ENCODE data around the gene CFAP119. TPM values are rescaled to one million over a fixed set of nuclear protein-coding genes. Genes with fewer than 3 reads are reported as not detected.

CFAP119 gene
- polyA plus RNA-seq, 3 donors, result 2.4 to 25.3 (median 3.5) TPM

DNA sequence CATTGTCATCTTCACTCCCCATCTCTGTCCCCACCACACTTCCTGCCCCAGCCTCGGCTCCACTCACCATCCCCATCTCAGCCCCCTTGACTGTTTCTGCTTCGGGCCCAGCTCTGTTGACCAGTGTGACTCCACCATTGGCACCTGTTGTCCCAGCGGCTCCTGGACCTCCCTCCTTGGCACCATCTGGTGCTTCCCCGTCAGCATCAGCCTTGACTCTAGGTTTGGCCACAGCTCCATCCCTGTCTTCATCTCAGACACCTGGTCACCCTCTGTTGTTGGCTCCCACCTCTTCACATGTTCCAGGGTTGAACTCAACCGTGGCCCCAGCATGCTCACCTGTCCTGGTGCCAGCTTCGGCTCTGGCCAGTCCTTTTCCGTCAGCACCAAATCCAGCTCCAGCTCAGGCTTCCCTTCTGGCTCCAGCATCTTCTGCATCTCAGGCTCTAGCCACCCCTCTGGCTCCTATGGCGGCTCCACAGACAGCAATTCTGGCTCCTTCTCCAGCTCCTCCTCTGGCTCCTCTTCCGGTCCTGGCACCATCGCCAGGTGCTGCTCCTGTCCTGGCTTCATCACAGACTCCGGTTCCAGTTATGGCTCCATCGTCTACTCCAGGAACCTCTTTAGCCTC is 38.0 kb downstream of the CFAP119 start:
- Histone ChIP-seq H2AFZ (ENCODE audit: insufficient read depth, low read depth, low read length, poor library complexity, severe bottlenecking) (no peak overlapping the region), H3K4me2 (replicated peaks; ENCODE audit: extremely low read depth, low read length, poor library complexity, severe bottlenecking) (peak overlapping the region; percentile 65), H3K79me2 (ENCODE audit: insufficient read depth, low read length) (peaks cover 65% of the 10 kb centered on the region), H4K20me1 (ENCODE audit: insufficient read depth, low read length) (peaks cover 42% of the 10 kb centered on the region), H3K9ac (ENCODE audit: insufficient read depth, low read length, poor library complexity, severe bottlenecking) (peak overlapping the region; percentile 58), H3K4me1 (ENCODE audit: control insufficient read depth in 1 of 2, insufficient read depth in 2 of 2, low read length in 2 of 2) (peaks cover 45 to 48% of the 10 kb centered on the region in 2 donors), H3K27me3 (ENCODE audit: control insufficient read depth in 2 of 2, insufficient read depth in 2 of 2, low read length in 2 of 2) (no peaks in the 10 kb centered on the region), H3K4me3 (replicated peaks in 1 of 3; ENCODE audit: low read depth in 2 of 3, low read length in 3 of 3) (peak overlapping the region in 1 of 3 experiments; percentile 62), H3K27ac (ENCODE audit: low read depth in 1 of 2, low read length in 2 of 2) (peak overlapping the region; percentile 88 to 93), H3K9me3 (replicated peaks in 1 of 2; ENCODE audit: control insufficient read depth in 1 of 2, insufficient read depth in 1 of 2, low read length in 2 of 2) (no peaks in the 10 kb centered on the region), H3K36me3 (replicated peaks in 1 of 2; ENCODE audit: control insufficient read depth in 1 of 2, insufficient read depth in 2 of 2, low read length in 2 of 2) (peaks cover 57 to 76% of the 10 kb centered on the region in 2 donors)
- DNase-seq, result no peak
- peaks cover 59 to 76% of the 10 kb centered on the region in 2 donors for H3K36me3 Mint-ChIP-seq
- peaks cover 0 to 5% (median 0%) of the 10 kb centered on the region in 7 donors for H3K9me3 Mint-ChIP-seq
- no peak overlapping the region for H3K4me3 Mint-ChIP-seq
- 94% methylated on average over 12 of the region's 12 CpGs for WGBS (ENCODE audit: insufficient coverage)
- intact Hi-C loops (cut with micrococcal nuclease), result loop anchor here in 1 of 2 donors (5.0 kb wide), 1 partner anchor 33 kb away; no protein-coding TSS in a partner anchor
- TF ChIP-seq, protein P1, sequence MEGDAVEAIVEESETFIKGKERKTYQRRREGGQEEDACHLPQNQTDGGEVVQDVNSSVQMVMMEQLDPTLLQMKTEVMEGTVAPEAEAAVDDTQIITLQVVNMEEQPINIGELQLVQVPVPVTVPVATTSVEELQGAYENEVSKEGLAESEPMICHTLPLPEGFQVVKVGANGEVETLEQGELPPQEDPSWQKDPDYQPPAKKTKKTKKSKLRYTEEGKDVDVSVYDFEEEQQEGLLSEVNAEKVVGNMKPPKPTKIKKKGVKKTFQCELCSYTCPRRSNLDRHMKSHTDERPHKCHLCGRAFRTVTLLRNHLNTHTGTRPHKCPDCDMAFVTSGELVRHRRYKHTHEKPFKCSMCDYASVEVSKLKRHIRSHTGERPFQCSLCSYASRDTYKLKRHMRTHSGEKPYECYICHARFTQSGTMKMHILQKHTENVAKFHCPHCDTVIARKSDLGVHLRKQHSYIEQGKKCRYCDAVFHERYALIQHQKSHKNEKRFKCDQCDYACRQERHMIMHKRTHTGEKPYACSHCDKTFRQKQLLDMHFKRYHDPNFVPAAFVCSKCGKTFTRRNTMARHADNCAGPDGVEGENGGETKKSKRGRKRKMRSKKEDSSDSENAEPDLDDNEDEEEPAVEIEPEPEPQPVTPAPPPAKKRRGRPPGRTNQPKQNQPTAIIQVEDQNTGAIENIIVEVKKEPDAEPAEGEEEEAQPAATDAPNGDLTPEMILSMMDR (IDR thresholded peaks at IDR 0.05), result no peak
- H3K27me3 Mint-ChIP-seq (ENCODE audit: low read depth in 3 of 3), result peaks cover 0 to 5% (median 4%) of the 10 kb centered on the region in 3 donors
- H3K4me1 Mint-ChIP-seq, result peaks cover 46% of the 10 kb centered on the region
- peak overlapping the region; percentile 94 to 97 (median 95) for H3K27ac Mint-ChIP-seq

- peaks cover 0 to 5% (median 0%) of the 10 kb centered on the region in 7 donors for H3K9me3 Mint-ChIP-seq
- Histone ChIP-seq H3K27me3 (ENCODE audit: control insufficient read depth in 2 of 2, insufficient read depth in 2 of 2, low read length in 2 of 2) (no peaks in the 10 kb centered on the region), H3K4me2 (replicated peaks; ENCODE audit: extremely low read depth, low read length, poor library complexity, severe bottlenecking) (no peak overlapping the region), H3K27ac (ENCODE audit: low read depth in 1 of 2, low read length in 2 of 2) (peak overlapping the region in 1 of 2 donors; percentile 93), H3K4me1 (ENCODE audit: control insufficient read depth in 1 of 2, insufficient read depth in 2 of 2, low read length in 2 of 2) (peaks cover 36 to 40% of the 10 kb centered on the region in 2 donors), H2AFZ (ENCODE audit: insufficient read depth, low read depth, low read length, poor library complexity, severe bottlenecking) (no peak overlapping the region), H3K9me3 (replicated peaks in 1 of 2; ENCODE audit: control insufficient read depth in 1 of 2, insufficient read depth in 1 of 2, low read length in 2 of 2) (no peaks in the 10 kb centered on the region), H3K4me3 (replicated peaks in 1 of 3; ENCODE audit: low read depth in 2 of 3, low read length in 3 of 3) (no peak overlapping the region), H4K20me1 (ENCODE audit: insufficient read depth, low read length) (peaks cover 37% of the 10 kb centered on the region), H3K79me2 (ENCODE audit: insufficient read depth, low read length) (peaks cover 72% of the 10 kb centered on the region), H3K36me3 (replicated peaks in 1 of 2; ENCODE audit: control insufficient read depth in 1 of 2, insufficient read depth in 2 of 2, low read length in 2 of 2) (peaks cover 61 to 79% of the 10 kb centered on the region in 2 donors), H3K9ac (ENCODE audit: insufficient read depth, low read length, poor library complexity, severe bottlenecking) (no peak overlapping the region)
- DNase-seq, result no peak
- peaks cover 0 to 5% (median 4%) of the 10 kb centered on the region in 3 donors for H3K27me3 Mint-ChIP-seq (ENCODE audit: low read depth in 3 of 3)
- TF ChIP-seq, protein P1 (IDR thresholded peaks at IDR 0.05), result no peak
- no peak overlapping the region for H3K4me3 Mint-ChIP-seq
- peaks cover 63 to 81% of the 10 kb centered on the region in 2 donors for H3K36me3 Mint-ChIP-seq
- H3K27ac Mint-ChIP-seq, result peak overlapping the region in 6 of 7 donors; percentile 21 to 95 (median 54)
- H3K4me1 Mint-ChIP-seq, result peaks cover 38% of the 10 kb centered on the region
- intact Hi-C loops (cut with micrococcal nuclease), result loop anchor here in 1 of 2 donors (5.0 kb wide), 1 partner anchor 34 kb away; no protein-coding TSS in a partner anchor
- 98% methylated on average over 10 of the region's 10 CpGs for WGBS (ENCODE audit: insufficient coverage)
Measured at GRCh38 chr16:30722916-30723315, 38.9 kb downstream of the CFAP119 start.
